HepG2 (cell line): ENCODE measurements around the gene PLEKHN1. TPM values are rescaled to one million over a fixed set of nuclear protein-coding genes. Genes with fewer than 3 reads are reported as not detected.

Experiments
- ASH2L ChIP-seq: fragments of 300-600, 200-600 bp; sonication (generic); IDR thresholded peaks from 2 replicates; pipeline ENCODE4 v1.7.0; 2017; ENCODE audit warnings: low read depth, mild to moderate bottlenecking, moderate library complexity, mixed read lengths, low read length; ENCODE audit not compliant: insufficient read length
- CBFB ChIP-seq: sonication (generic); formaldehyde crosslinking; IDR thresholded peaks from 2 replicates; pipeline ENCODE4 v1.4.0; 2020; ENCODE audit warnings: missing genetic modification reagents
- MED1 ChIP-seq: sonication (generic); formaldehyde crosslinking; IDR thresholded peaks from 2 replicates; pipeline ENCODE4 v1.4.0; 2020; ENCODE audit warnings: missing genetic modification reagents
- MXI1 ChIP-seq: IDR thresholded peaks from 3 replicates; pipeline ENCODE4 v1.6.1; 2012; ENCODE audit warnings: low read depth, low read length, inconsistent platforms, borderline replicate concordance
- NCOR1 ChIP-seq: fragments of 200-600 bp; sonication (generic); IDR thresholded peaks from 2 replicates; pipeline ENCODE4 v1.7.0; 2017; ENCODE audit warnings: antibody characterized with exemption, low read length, borderline replicate concordance
- NR2F1 ChIP-seq, 2 experiments: fragments of 450-650 bp in 1 of 2; formaldehyde crosslinking in 1 of 2; IDR thresholded peaks; 2 replicates each; pipeline versions ENCODE4 v1.5.0 to v1.6.1; 2016 to 2020; ENCODE audit warnings: mild to moderate bottlenecking in 1 of 2, missing compliant biosample characterization in 1 of 2, missing genetic modification reagents in 1 of 2, moderate library complexity in 1 of 2
- PTBP1 ChIP-seq: fragments of 200-400 bp; formaldehyde crosslinking; IDR thresholded peaks from 2 replicates; pipeline ENCODE4 v1.6.1; 2018; ENCODE audit warnings: low read length, low read depth; ENCODE audit not compliant: poor library complexity, severe bottlenecking
- REPIN1 ChIP-seq: sonication (generic); formaldehyde crosslinking; IDR thresholded peaks from 2 replicates; pipeline ENCODE4 v1.8.0; 2022; ENCODE audit warnings: missing genetic modification reagents, low read depth, mild to moderate bottlenecking, borderline replicate concordance
- RNF219 ChIP-seq: sonication (generic); formaldehyde crosslinking; IDR thresholded peaks from 2 replicates; pipeline ENCODE4 v1.5.0; 2020; ENCODE audit warnings: mild to moderate bottlenecking, missing genetic modification reagents
- RORA ChIP-seq: sonication (generic); formaldehyde crosslinking; IDR thresholded peaks from 2 replicates; pipeline ENCODE4 v1.5.0; 2020; ENCODE audit warnings: mild to moderate bottlenecking, missing genetic modification reagents, moderate library complexity
- TBX2 ChIP-seq: sonication (generic); formaldehyde crosslinking; IDR thresholded peaks from 2 replicates; pipeline ENCODE4 v1.5.0; 2020; ENCODE audit warnings: missing genetic modification reagents, mild to moderate bottlenecking, borderline replicate concordance
- TCF12 ChIP-seq, 2 experiments: fragments of 450-650 bp in 1 of 2; sonication (generic) in 1 of 2; formaldehyde crosslinking in 1 of 2; IDR thresholded peaks; 2 replicates each; pipeline versions ENCODE4 v1.6.1 to v1.8.0; 2017 to 2022; ENCODE audit warnings: antibody characterized with exemption in 1 of 2, mild to moderate bottlenecking in 1 of 2, missing genetic modification reagents in 1 of 2, moderate library complexity in 1 of 2
- ZNF124 ChIP-seq: sonication (generic); formaldehyde crosslinking; IDR thresholded peaks from 2 replicates; pipeline ENCODE4 v1.4.0; 2020; ENCODE audit warnings: missing genetic modification reagents
- ZNF281 ChIP-seq: sonication (generic); formaldehyde crosslinking; IDR thresholded peaks from 2 replicates; pipeline ENCODE4 v1.4.0; 2020; ENCODE audit warnings: missing genetic modification reagents, borderline replicate concordance
- ZNF614 ChIP-seq: IDR thresholded peaks from 2 replicates; pipeline ENCODE4 v1.6.1; 2018; ENCODE audit warnings: missing biosample characterization, missing genetic modification reagents, inconsistent platforms, borderline replicate concordance
- ZNF772 ChIP-seq: sonication (generic); formaldehyde crosslinking; IDR thresholded peaks from 2 replicates; pipeline ENCODE4 v1.5.0; 2020; ENCODE audit warnings: mild to moderate bottlenecking, missing genetic modification reagents
- ZSCAN25 ChIP-seq: sonication (generic); formaldehyde crosslinking; IDR thresholded peaks from 2 replicates; pipeline ENCODE4 v1.8.0; 2022; ENCODE audit warnings: mild to moderate bottlenecking, missing genetic modification reagents
- polyA plus RNA-seq, 8 experiments: library from polyadenylated mRNA; depleted of rRNA in 3 of 8; stranded (reverse) in 7 of 8; unstranded in 1 of 8; fragments of >200 nt; fragmentation: Illumina TruSeq in 4 of 8; extraction: Trizol in 4 of 8; gene quantifications; 2 replicates each; pipeline versions ENCODE4 v1.2.1 to v1.2.3, GENCODE V29; 2011 to 2016; ENCODE audit warnings: low read depth in 4 of 8, missing spikeins in 1 of 8, mixed read lengths in 1 of 8; ENCODE audit not compliant: insufficient read depth in 1 of 8
- total RNA-seq, 5 experiments: library from RNA; depleted of rRNA; stranded (reverse); fragments of >200 nt; fragmentation: Illumina TruSeq; extraction: Trizol; gene quantifications; 2 replicates each; pipeline ENCODE4 v1.2.3, GENCODE V29; 2016; ENCODE audit warnings: low read depth in 1 of 5
- TF ChIP-seq, protein P1 (sequence below): sonication (generic); formaldehyde crosslinking; IDR thresholded peaks from 2 replicates; pipeline ENCODE4 v1.9.0; 2022; ENCODE audit warnings: low read depth, missing genetic modification reagents

PLEKHN1 gene
- total and polyA plus RNA-seq, 2 of the 13 experiments (the other 11 are each of a cell fraction or from before 2014, with no cell fraction given), result 0.42 to 0.58 TPM

DNA sequence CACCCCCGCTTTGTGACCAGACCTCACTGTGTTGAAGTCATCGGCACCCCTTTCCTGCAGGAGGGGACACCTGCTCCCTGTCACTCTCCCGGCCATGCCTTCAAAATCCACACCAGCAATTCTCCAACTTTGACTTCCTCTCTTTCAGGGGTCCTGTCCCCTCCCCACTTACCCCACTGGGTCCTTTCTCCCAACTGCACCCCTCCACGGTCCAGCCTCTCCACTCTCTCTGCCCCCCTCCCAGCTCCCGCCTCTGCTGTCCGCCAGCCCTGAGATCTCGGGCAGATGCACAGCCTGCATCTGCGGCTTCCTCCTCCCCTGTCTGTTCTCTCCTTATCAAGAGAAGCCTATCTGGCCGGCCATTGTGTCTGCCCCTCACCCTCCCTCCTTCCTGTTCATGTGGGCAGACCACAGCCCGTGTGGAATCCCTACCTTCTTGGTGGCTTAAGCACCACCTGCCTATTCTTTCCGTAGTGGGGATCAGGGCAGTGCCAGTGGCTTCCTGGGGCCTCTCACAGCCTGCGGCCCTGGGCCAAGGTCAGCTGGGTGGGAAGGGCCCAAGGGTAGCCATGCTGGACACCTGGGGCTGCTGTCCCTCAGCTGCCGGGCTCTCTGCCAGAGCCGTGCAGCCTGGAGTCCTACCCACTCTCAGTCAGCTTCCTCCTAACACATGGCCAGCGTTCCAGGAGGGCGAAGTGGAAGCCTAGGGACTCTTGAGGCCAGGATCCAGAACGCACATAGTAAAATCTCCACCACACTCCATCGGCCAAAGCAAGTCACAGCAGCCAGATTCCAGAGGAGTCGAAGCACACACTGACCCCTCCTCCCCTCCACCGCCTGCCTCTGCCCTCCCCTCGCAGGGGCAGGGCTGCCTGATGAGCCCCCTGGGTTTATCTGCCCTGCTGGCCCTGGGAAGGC lies 38.8 kb downstream of the PLEKHN1 start (continued):
- 0 out of 2 replicates have a peak, but pooled peaks have one; percentile 18 for TF ChIP-seq ZNF614
- peak; percentile 65; the same call in 1 of the 2 replicates for TF ChIP-seq ZNF772 (CRISPR knock-in tag)
- peak; percentile 54; the same call in 1 of the 3 replicates for TF ChIP-seq MXI1
- TF ChIP-seq TBX2, result peak; percentile 75
- TF ChIP-seq ZSCAN25 (CRISPR knock-in tag), result no peak; the same call in none of the 2 replicates
- TF ChIP-seq TCF12 (IDR thresholded peaks at IDR 0.05), result no peak
- TF ChIP-seq TCF12 (CRISPR knock-in tag; IDR thresholded peaks at IDR 0.05), result no peak
- no peak for TF ChIP-seq RNF219 (CRISPR knock-in tag)
- 0 out of 2 replicates have a peak, but pooled peaks have one; percentile 29 for TF ChIP-seq CBFB (CRISPR knock-in tag)
- TF ChIP-seq PTBP1, result no peak
- no peak for TF ChIP-seq ASH2L
- TF ChIP-seq ZNF281, result no peak
- TF ChIP-seq, protein P1, sequence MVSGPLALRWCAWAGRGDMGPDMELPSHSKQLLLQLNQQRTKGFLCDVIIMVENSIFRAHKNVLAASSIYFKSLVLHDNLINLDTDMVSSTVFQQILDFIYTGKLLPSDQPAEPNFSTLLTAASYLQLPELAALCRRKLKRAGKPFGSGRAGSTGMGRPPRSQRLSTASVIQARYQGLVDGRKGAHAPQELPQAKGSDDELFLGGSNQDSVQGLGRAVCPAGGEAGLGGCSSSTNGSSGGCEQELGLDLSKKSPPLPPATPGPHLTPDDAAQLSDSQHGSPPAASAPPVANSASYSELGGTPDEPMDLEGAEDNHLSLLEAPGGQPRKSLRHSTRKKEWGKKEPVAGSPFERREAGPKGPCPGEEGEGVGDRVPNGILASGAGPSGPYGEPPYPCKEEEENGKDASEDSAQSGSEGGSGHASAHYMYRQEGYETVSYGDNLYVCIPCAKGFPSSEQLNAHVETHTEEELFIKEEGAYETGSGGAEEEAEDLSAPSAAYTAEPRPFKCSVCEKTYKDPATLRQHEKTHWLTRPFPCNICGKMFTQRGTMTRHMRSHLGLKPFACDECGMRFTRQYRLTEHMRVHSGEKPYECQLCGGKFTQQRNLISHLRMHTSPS, result peak; percentile 82
- TF ChIP-seq REPIN1 (CRISPR knock-in tag), result peak; percentile 37; the same call in 1 of the 2 replicates
- peak; percentile 31; the same call in 1 of the 2 replicates for TF ChIP-seq ZNF124
- 0 out of 4 replicates have a peak, but pooled peaks of 1 of the 2 experiments have one; percentile 18 for TF ChIP-seq NR2F1 (CRISPR knock-in tag; IDR thresholded peaks at IDR 0.05)
- peak; percentile 26; the same call in 1 of the 2 replicates for TF ChIP-seq NCOR1
- peak; percentile 61 for TF ChIP-seq MED1 (CRISPR knock-in tag)
- TF ChIP-seq RORA, result no peak
